ENCODE data around the gene C2CD4C.
"Not testable (repeated sequence)": the region's sequence is repeated elsewhere in the genome, so short reads cannot be mapped to it uniquely, and the experiment has no call there.

The C2CD4C gene

GRCh38 chr19:412356-413355 is 3.7 kb upstream of the C2CD4C start:
- DNase-seq = no peak

- DNase-seq = no peak
Measured at GRCh38 chr19:411723-412355, 2.9 kb upstream of the C2CD4C start.

GRCh38 chr19:411121-411722 is 2.3 kb upstream of the C2CD4C start:
- DNase-seq = not testable (repeated sequence)

- no peak for DNase-seq
Measured at GRCh38 chr19:410243-410781, 1.4 kb upstream of the C2CD4C start.

GRCh38 chr19:409516-410242 is 732 bp upstream of the C2CD4C start:
- DNase-seq = no peak

- peak; percentile 51 for DNase-seq
Measured at GRCh38 chr19:408441-408901, 476 bp downstream of the C2CD4C start.

GRCh38 chr19:407511-408440 is 1.2 kb downstream of the C2CD4C start:
- DNase-seq = no peak

- DNase-seq = no peak
Measured at GRCh38 chr19:406971-407510, 1.9 kb downstream of the C2CD4C start.

GRCh38 chr19:406135-406781 is 2.7 kb downstream of the C2CD4C start:
- no peak for DNase-seq

GRCh38 chr19:405121-405965 is 3.6 kb downstream of the C2CD4C start:
- DNase-seq = no peak

- no peak for DNase-seq
Measured at GRCh38 chr19:403221-404027, 5.5 kb downstream of the C2CD4C start.

- DNase-seq = no peak
Measured at GRCh38 chr19:402786-403185, 6.2 kb downstream of the C2CD4C start.

- no peak for DNase-seq
Measured at GRCh38 chr19:401866-402511, 7.0 kb downstream of the C2CD4C start.

GRCh38 chr19:400976-401865 is 7.7 kb downstream of the C2CD4C start:
- DNase-seq = no peak

GRCh38 chr19:399370-399769 is 9.6 kb downstream of the C2CD4C start:
- DNase-seq = no peak

GRCh38 chr19:398719-399118 is 10.2 kb downstream of the C2CD4C start:
- DNase-seq = no peak
